Nephron (organoid): ENCODE measurements around the gene COG5.

Experiments
- H3K27ac Mint-ChIP-seq, 3 experiments: 2 replicates each; pipeline ENCODE4 v1.8.0; 2020; ENCODE audit warnings: mixed read lengths in 3 of 3, mild to moderate bottlenecking in 2 of 3, moderate library complexity in 1 of 3
- H3K27me3 Mint-ChIP-seq: 2 replicates; pipeline ENCODE4 v1.8.0; 2021; ENCODE audit warnings: low read depth, mild to moderate bottlenecking, moderate library complexity, mixed read lengths
- H3K36me3 Mint-ChIP-seq: 2 replicates; pipeline ENCODE4 v1.8.0; 2020; ENCODE audit warnings: low read depth, mixed read lengths
- H3K4me1 Mint-ChIP-seq: 2 replicates; pipeline ENCODE4 v1.8.0; 2020; ENCODE audit warnings: mixed read lengths
- H3K4me3 Mint-ChIP-seq, 3 experiments: 2 replicates each; pipeline ENCODE4 v1.8.0; 2020; ENCODE audit warnings: mild to moderate bottlenecking in 3 of 3, mixed read lengths in 3 of 3, moderate library complexity in 2 of 3
- H3K9me3 Mint-ChIP-seq: 2 replicates; pipeline ENCODE4 v1.8.0; 2020; ENCODE audit warnings: mixed read lengths
- CTCF ChIP-seq, 3 experiments: fragments of 200-600 bp; sonication (generic); IDR thresholded peaks; one replicate each; pipeline ENCODE4 v1.5.0; 2021; ENCODE audit warnings: antibody characterized with exemption in 3 of 3; ENCODE audit not compliant: unreplicated experiment in 3 of 3

The COG5 gene

GRCh38 chr7:107302250-107302847, 261.4 kb downstream of the COG5 start:
- no peak overlapping the region for H3K27ac Mint-ChIP-seq
- H3K36me3 Mint-ChIP-seq, result peaks cover 4% of the 10 kb centered on the region
- H3K9me3 Mint-ChIP-seq, result no peaks in the 10 kb centered on the region
- H3K4me3 Mint-ChIP-seq, result no peak overlapping the region
- TF ChIP-seq CTCF (IDR thresholded peaks at IDR 0.05; ENCODE audit: unreplicated experiment in 3 of 3), result no peak
- no peaks in the 10 kb centered on the region for H3K4me1 Mint-ChIP-seq
- no peaks in the 10 kb centered on the region for H3K27me3 Mint-ChIP-seq

GRCh38 chr7:107294182-107294581, 269.5 kb downstream of the COG5 start:
- Mint-ChIP-seq H3K9me3 (no peaks in the 10 kb centered on the region), H3K27ac (no peak overlapping the region), H3K4me1 (no peaks in the 10 kb centered on the region), H3K4me3 (no peak overlapping the region), H3K27me3 (no peaks in the 10 kb centered on the region), H3K36me3 (peaks cover 25% of the 10 kb centered on the region)
- no peak for TF ChIP-seq CTCF (IDR thresholded peaks at IDR 0.05; ENCODE audit: unreplicated experiment in 3 of 3)

DNA sequence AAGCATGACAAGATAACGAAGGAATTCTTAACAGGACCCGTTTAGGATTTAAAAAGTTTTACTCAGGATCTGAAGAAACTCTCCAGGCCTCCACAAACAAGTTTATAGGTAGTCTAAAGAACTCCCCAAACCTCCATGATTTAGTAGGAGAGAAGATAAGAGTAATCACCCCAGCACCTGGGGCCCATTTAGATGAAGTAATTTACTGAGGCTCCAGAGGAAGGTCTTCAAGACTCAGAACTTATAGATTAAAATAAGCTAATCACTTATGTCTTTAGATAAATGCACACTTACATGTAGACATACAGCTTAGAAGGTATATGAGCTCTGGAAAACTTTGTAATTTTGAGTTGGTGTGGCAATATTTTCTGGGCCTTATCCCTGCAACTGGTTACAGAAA, 271.1 kb downstream of the COG5 start:
- H3K4me1 Mint-ChIP-seq, result no peaks in the 10 kb centered on the region
- H3K4me3 Mint-ChIP-seq, result no peak overlapping the region
- TF ChIP-seq CTCF (IDR thresholded peaks at IDR 0.05; ENCODE audit: unreplicated experiment in 3 of 3), result no peak
- peaks cover 23% of the 10 kb centered on the region for H3K36me3 Mint-ChIP-seq
- no peaks in the 10 kb centered on the region for H3K9me3 Mint-ChIP-seq
- no peak overlapping the region for H3K27ac Mint-ChIP-seq
- H3K27me3 Mint-ChIP-seq, result no peaks in the 10 kb centered on the region

GRCh38 chr7:107291434-107291833, 272.3 kb downstream of the COG5 start:
- Mint-ChIP-seq H3K36me3 (peaks cover 21% of the 10 kb centered on the region), H3K4me3 (no peak overlapping the region), H3K27ac (no peak overlapping the region), H3K27me3 (no peaks in the 10 kb centered on the region), H3K9me3 (no peaks in the 10 kb centered on the region), H3K4me1 (no peaks in the 10 kb centered on the region)
- TF ChIP-seq CTCF (IDR thresholded peaks at IDR 0.05; ENCODE audit: unreplicated experiment in 3 of 3), result no peak

DNA sequence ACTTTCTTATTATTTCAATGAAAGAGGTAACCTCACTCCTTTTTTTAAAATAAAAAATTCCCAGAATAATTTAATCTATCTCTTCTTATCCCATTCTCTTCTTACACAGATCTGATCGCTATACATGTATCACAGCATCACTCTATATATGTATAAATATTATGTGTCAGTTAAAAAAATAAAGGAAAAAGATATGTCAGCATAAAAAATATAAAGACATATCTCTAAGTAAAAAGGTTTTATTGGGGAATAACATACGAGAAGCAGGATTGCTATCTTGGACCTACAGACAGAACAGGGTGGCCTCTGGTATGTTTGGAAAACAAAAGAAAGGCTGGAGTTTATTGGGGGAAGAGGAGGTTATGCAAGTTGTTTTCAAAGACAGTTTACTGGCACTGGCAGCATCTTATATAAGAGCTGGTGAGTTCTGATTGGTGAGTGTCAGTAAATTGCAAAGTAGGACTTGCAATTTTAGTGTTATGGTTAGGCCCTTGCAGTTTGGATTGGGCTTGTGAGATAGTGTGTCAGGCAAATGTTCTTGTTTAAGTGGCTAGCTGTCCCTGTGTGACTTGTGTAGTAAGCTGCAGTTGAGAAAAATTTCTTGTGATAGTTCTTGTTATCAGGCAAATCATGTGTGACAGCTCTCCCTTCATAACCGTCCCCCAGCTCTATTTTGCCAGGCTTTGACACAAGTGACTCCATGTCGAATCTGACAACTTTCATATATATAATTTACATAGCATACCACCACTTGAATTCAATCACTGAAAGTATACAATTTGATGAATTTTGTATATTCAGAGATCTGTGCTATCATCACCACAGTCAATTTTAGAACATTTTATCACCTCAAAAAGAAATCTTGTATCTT, 276.7 kb downstream of the COG5 start:
- H3K4me3 Mint-ChIP-seq, result no peak overlapping the region
- no peaks in the 10 kb centered on the region for H3K4me1 Mint-ChIP-seq
- TF ChIP-seq CTCF (IDR thresholded peaks at IDR 0.05; ENCODE audit: unreplicated experiment in 3 of 3), result no peak
- H3K27ac Mint-ChIP-seq, result no peak overlapping the region
- H3K9me3 Mint-ChIP-seq, result no peaks in the 10 kb centered on the region
- H3K36me3 Mint-ChIP-seq, result peaks cover 23% of the 10 kb centered on the region
- no peaks in the 10 kb centered on the region for H3K27me3 Mint-ChIP-seq
